Pancreas (tissue), 10 donors: ENCODE results near the gene NECAP2. TPM values are rescaled to one million over a fixed set of nuclear protein-coding genes. Genes with fewer than 3 reads are reported as not detected.

Experiments
- ATAC-seq, 4 donors: fragments of 200-7000 bp; cut with Tn5 transposase; one replicate each; pipeline versions ENCODE4 v1.8.0 to v1.9.1; 2020; ENCODE audit warnings: mild to moderate bottlenecking in 4 of 4, moderate library complexity in 4 of 4
- DNase-seq, 6 donors: peaks; one replicate each; pipeline ENCODE4 v3.0.0-alpha.2; 2020
- FAIRE-seq: peaks from 2 replicates; lab custom pipeline; 2012; peaks lifted over from hg19 to GRCh38; lab: Jason Lieb, UNC
- H3K27ac ChIP-seq, 4 donors: fragments of 200-600 bp; sonication (generic); 1 replicate in 3 of 4; 2 replicates in 1 of 4; pipeline versions ENCODE4 v1.5.0 to v1.8.0; 2020
- H3K27me3 ChIP-seq, 4 donors: fragments of 200-600 bp; one replicate each; pipeline ENCODE4 v1.8.0; 2021
- H3K36me3 ChIP-seq, 3 donors: fragments of 200-600 bp; sonication (generic) in 1 of 3; one replicate each; pipeline versions ENCODE4 v1.5.0 to v1.8.0; 2020 to 2021
- H3K4me1 ChIP-seq, 3 donors: fragments of 200-600 bp; one replicate each; pipeline ENCODE4 v1.8.0; 2021
- H3K4me3 ChIP-seq, 4 donors: fragments of 200-600 bp; sonication (generic) in 2 of 4; one replicate each; pipeline versions ENCODE4 v1.5.0 to v1.8.0; 2020 to 2021
- H3K9me3 ChIP-seq, 4 donors: fragments of 200-600 bp; one replicate each; pipeline ENCODE4 v1.8.0; 2021
- CTCF ChIP-seq, 4 donors: fragments of 200-600 bp; sonication (generic) in 3 of 4; IDR thresholded peaks; one replicate each; pipeline versions ENCODE4 v1.5.0 to v1.8.0; 2021; ENCODE audit warnings: antibody characterized with exemption in 4 of 4
- WGBS, 2 donors: extraction: QIAGEN DNeasy Blood & Tissue Kit; methylation state at CpG; one replicate each; pipeline ENCODE4 v1.1.7; 2013; 5-methylcytosine and 5-hydroxymethylcytosine counted together
- intact Hi-C, 3 donors: fragments of 100-400 bp; cut with DNase I; formaldehyde crosslinking; loops; one replicate each; pipeline versions ENCODE4 v1.11.1 to v1.14.2; 2022
- polyA plus RNA-seq, 2 donors: library from polyadenylated mRNA; stranded (reverse); fragments of 200-250 nt; gene quantifications; one replicate each; pipeline ENCODE4 v1.2.3, GENCODE V29; 2013
- total RNA-seq, 6 donors: library from RNA; stranded (reverse); fragmentation: NEBNext Ultra II Directional in 4 of 6; extraction: Animal tissue kit (Norgen Biotek cat#: 25700) in 4 of 6; gene quantifications; one replicate each; pipeline versions ENCODE4 v1.2.1 to v1.2.4, GENCODE V29; 2021 to 2023
- donor health status: healthy with polysubstance abuse.
- donor health status: DM: no; HTN: no; CAD: no; lungs with moderate emphysema.
- donor health status: DM: no; HTN: no; CAD: no.
- donor health status: control.
- donor health status: control.
- donor health status: Bipolar disorder and iron deficiency.
- donor health status: DM: yes; HTN: yes; CAD: no.
- donor health status: DM: no; HTN: no; CAD: no.
- donor health status: DM: no; HTN: no; CAD: no.
- donor health status: DM: yes; HTN: yes; CAD: no.

The NECAP2 gene
- total RNA-seq (10 to 100 TPM; 11.9 to 37.8 (median 14.1) TPM), polyA plus RNA-seq (10 to 100 TPM; 18.5 to 20.0 TPM)

- no peak for FAIRE-seq
- Histone ChIP-seq H3K36me3 (peaks cover 0 to 7% (median 0%) of the 10 kb centered on the region in 3 donors), H3K4me3 (peak within 1 kb of the TSS; percentile 78 to 100 (median 98)), H3K27me3 (no peaks in the 10 kb centered on the region), H3K9me3 (no peaks in the 10 kb centered on the region), H3K4me1 (peaks cover 0 to 8% (median 0%) of the 10 kb centered on the region in 3 donors), H3K27ac (peak within 1 kb of the TSS in 2 of 4 donors; percentile 76 to 85)
- ATAC-seq, result peak; percentile 98 to 99 (median 98)
- peak; percentile 88 to 99 (median 92) for DNase-seq
- 0% methylated on average over 68 of the region's 68 CpGs for WGBS, 2 donors
- TF ChIP-seq CTCF (IDR thresholded peaks at IDR 0.05), result peak; percentile 82 to 93 (median 88)
- intact Hi-C loops, result no loop called here
These were observed at the start of gene NECAP2 for GRCh38 chr1:16440470-16441281. NECAP2 (plus strand) TSS chr1:16440724; CDS start chr1:16440762, 38 bp downstream.

GRCh38 chr1:16391411-16391810 is 49.1 kb upstream of the NECAP2 start:
- Histone ChIP-seq H3K27me3 (no peaks in the 10 kb centered on the region), H3K9me3 (no peaks in the 10 kb centered on the region), H3K27ac (no peak overlapping the region), H3K4me1 (peaks cover 0 to 24% (median 8%) of the 10 kb centered on the region in 3 donors), H3K36me3 (peaks cover 0 to 21% (median 0%) of the 10 kb centered on the region in 3 donors), H3K4me3 (no peak overlapping the region)
- no peak for FAIRE-seq
- intact Hi-C loops, result no loop called here
- DNase-seq, result no peak
- no peak for TF ChIP-seq CTCF (IDR thresholded peaks at IDR 0.05)
- WGBS, 2 donors, result 68 to 71% methylated on average over 3 of the region's 3 CpGs
- ATAC-seq, result no peak

GRCh38 chr1:16392740-16393569 is 47.6 kb upstream of the NECAP2 start:
- Histone ChIP-seq H3K9me3 (no peaks in the 10 kb centered on the region), H3K4me3 (no peak overlapping the region), H3K36me3 (peaks cover 0 to 29% (median 0%) of the 10 kb centered on the region in 3 donors), H3K27ac (no peak overlapping the region), H3K27me3 (no peaks in the 10 kb centered on the region), H3K4me1 (peaks cover 0 to 12% (median 0%) of the 10 kb centered on the region in 3 donors)
- FAIRE-seq (no peak), ATAC-seq (no peak), DNase-seq (peak in 1 of 6 donors; percentile 56)
- 83 to 86% methylated on average over 21 of the region's 21 CpGs for WGBS, 2 donors
- intact Hi-C loops, result no loop called here
- TF ChIP-seq CTCF (IDR thresholded peaks at IDR 0.05), result no peak

- peak in 1 of 4 donors; percentile 11 for ATAC-seq
- no peaks in the 10 kb centered on the region for H3K27me3 ChIP-seq
- H3K9me3 ChIP-seq, result no peaks in the 10 kb centered on the region
- H3K4me3 ChIP-seq, result no peak overlapping the region
- no peak for DNase-seq
- H3K36me3 ChIP-seq, result peaks cover 0 to 29% (median 0%) of the 10 kb centered on the region in 3 donors
- H3K4me1 ChIP-seq, result peaks cover 0 to 12% (median 0%) of the 10 kb centered on the region in 3 donors
- no peak overlapping the region for H3K27ac ChIP-seq
- WGBS, 2 donors, result 70 to 73% methylated on average over 10 of the region's 10 CpGs
- intact Hi-C loops, result no loop called here
- FAIRE-seq, result no peak
- no peak for TF ChIP-seq CTCF (IDR thresholded peaks at IDR 0.05)
These were observed 46.7 kb upstream of the NECAP2 start for GRCh38 chr1:16393570-16394521.
